T-helper 2 cell treated with Interferon-gamma antibody and Interleukin-4, amounts not matched to agents 100 ng/mL and 5 ng/mL, for 36 hours (primary cell): Measurements from ENCODE around the gene SLC12A9. TPM values are rescaled to one million over a fixed set of nuclear protein-coding genes. Genes with fewer than 3 reads are reported as not detected.
"Not testable (repeated sequence)": the region's sequence is repeated elsewhere in the genome, so short reads cannot be mapped to it uniquely, and the experiment has no call there.

Experiments used
- intact Hi-C: fragments of 100-400 bp; cut with micrococcal nuclease; formaldehyde crosslinking; loops from one replicate; pipeline ENCODE4 v1.15.1; 2023
- total RNA-seq: library from RNA; stranded (reverse); gene quantifications from 2 replicates; pipeline ENCODE4 v1.2.3, GENCODE V29; 2022

The SLC12A9 gene
- total RNA-seq, 1 donor from 2014 or later: 45.6 TPM

- intact Hi-C loops: loop anchor here (1.0 kb wide), 1 partner anchor 183 kb away; no protein-coding TSS in a partner anchor
Measured at GRCh38 chr7:100893910-100894721, 41.6 kb downstream of the SLC12A9 start.

- intact Hi-C loops: loop anchor here (1.0 kb wide), 1 partner anchor 182 kb away; no protein-coding TSS in a partner anchor
Measured at GRCh38 chr7:100894860-100895700, 42.6 kb downstream of the SLC12A9 start.

- intact Hi-C loops: no loop called here
Measured at GRCh38 chr7:100895701-100895955, 43.1 kb downstream of the SLC12A9 start, which contains the start of gene ACHE. TSS of gene ACHE (minus strand) at chr7:100895888. CDS start at chr7:100894232, 1,656 bp downstream.

- intact Hi-C loops: no loop called here
Measured at GRCh38 chr7:100895956-100896731, 43.6 kb downstream of the SLC12A9 start.

- intact Hi-C loops: loop anchor here (1.0 kb wide), 1 partner anchor 162 kb away; no protein-coding TSS in a partner anchor
Measured at GRCh38 chr7:100896732-100897608, 44.5 kb downstream of the SLC12A9 start.

- intact Hi-C loops: loop anchor here (1.0 kb wide), 1 partner anchor 161 kb away; no protein-coding TSS in a partner anchor
Measured at GRCh38 chr7:100897772-100898454, 45.4 kb downstream of the SLC12A9 start.

GRCh38 chr7:100899432-100899831 lies 46.9 kb downstream of the SLC12A9 start:
- intact Hi-C loops: no loop called here

- intact Hi-C loops: no loop called here
Measured at GRCh38 chr7:100900978-100901377, 48.5 kb downstream of the SLC12A9 start.

GRCh38 chr7:100901921-100902332 lies 49.4 kb downstream of the SLC12A9 start:
- intact Hi-C loops: no loop called here

- intact Hi-C loops: no loop called here
Measured at GRCh38 chr7:100902638-100903037, 50.1 kb downstream of the SLC12A9 start.

GRCh38 chr7:100908512-100908911 lies 56.0 kb downstream of the SLC12A9 start:
- intact Hi-C loops: no loop called here

GRCh38 chr7:100910443-100910842 lies 57.9 kb downstream of the SLC12A9 start:
- intact Hi-C loops: not testable (repeated sequence)

GRCh38 chr7:100911484-100911883 lies 59.0 kb downstream of the SLC12A9 start:
- intact Hi-C loops: no loop called here

GRCh38 chr7:100914208-100914878 lies 61.8 kb downstream of the SLC12A9 start:
- intact Hi-C loops: no loop called here

- intact Hi-C loops: no loop called here
Measured at GRCh38 chr7:100914879-100915447, 62.5 kb downstream of the SLC12A9 start.
